Psoas muscle (tissue), 8 donors: Measurements from ENCODE around the gene COL4A4. TPM values are rescaled to one million over a fixed set of nuclear protein-coding genes. Genes with fewer than 3 reads are reported as not detected.

ENCODE experiments used
- ATAC-seq, 4 donors: fragments of 200-7000 bp; cut with Tn5 transposase; one replicate each; pipeline ENCODE4 v1.9.1; 2020; ENCODE audit warnings: moderate library complexity in 3 of 4, mild to moderate bottlenecking in 2 of 4
- DNase-seq, 2 donors: peaks; one replicate each; pipeline ENCODE4 v3.0.0-alpha.2; 2020
- H3K27ac ChIP-seq: fragments of 200-600 bp; one replicate; pipeline ENCODE4 v1.8.0; 2022
- H3K27me3 ChIP-seq, 3 donors: fragments of 200-600 bp in 1 of 3; one replicate each; pipeline versions ENCODE4 v1.6.1 to v1.8.0; 2013 to 2022; ENCODE audit warnings: low read length in 2 of 3, mild to moderate bottlenecking in 2 of 3, moderate library complexity in 1 of 3; ENCODE audit not compliant: insufficient read depth in 3 of 3
- H3K36me3 ChIP-seq, 2 donors: fragments of 200-600 bp in 1 of 2; one replicate each; pipeline versions ENCODE4 v1.6.1 to v1.8.0; 2013 to 2022; ENCODE audit warnings: low read depth in 1 of 2, mild to moderate bottlenecking in 1 of 2, moderate library complexity in 1 of 2; ENCODE audit not compliant: insufficient read depth in 1 of 2
- H3K4me1 ChIP-seq: fragments of 200-600 bp; one replicate; pipeline ENCODE4 v1.8.0; 2022
- H3K4me3 ChIP-seq: fragments of 200-600 bp; one replicate; pipeline ENCODE4 v1.8.0; 2022; ENCODE audit warnings: mild to moderate bottlenecking
- H3K9me3 ChIP-seq: fragments of 200-600 bp; one replicate; pipeline ENCODE4 v1.8.0; 2022
- CTCF ChIP-seq: fragments of 200-600 bp; IDR thresholded peaks from one replicate; pipeline ENCODE4 v1.8.0; 2022; ENCODE audit warnings: antibody characterized with exemption
- WGBS, 3 donors: extraction: QIAGEN DNeasy Blood & Tissue Kit; methylation state at CpG; one replicate each; pipeline versions ENCODE4 v1.1.6 to v1.1.7; 2013; 5-methylcytosine and 5-hydroxymethylcytosine counted together
- intact Hi-C, 2 donors: fragments of 100-400 bp; cut with DNase I; formaldehyde crosslinking; loops; one replicate each; pipeline versions ENCODE4 v1.11.0 to v1.14.2; 2022
- polyA plus RNA-seq, 3 donors: library from polyadenylated mRNA; stranded (reverse); fragments of 200-250 nt; gene quantifications; one replicate each; pipeline ENCODE4 v1.2.3, GENCODE V29; 2013
- total RNA-seq, 4 donors: library from RNA; stranded (reverse); fragmentation: NEBNext Ultra II Directional in 2 of 4; extraction: Animal tissue kit (Norgen Biotek cat#: 25700) in 2 of 4; gene quantifications; one replicate each; pipeline versions ENCODE4 v1.2.1 to v1.2.4, GENCODE V29; 2021 to 2023
- donor health status: healthy with polysubstance abuse.
- donor health status: DM: no; HTN: no; CAD: no; lungs with moderate emphysema.
- donor health status: Bipolar disorder and iron deficiency.
- donor health status: healthy.
- donor health status: DM: yes; HTN: yes; CAD: no.
- donor health status: DM: no; HTN: no; CAD: no.
- donor health status: DM: no; HTN: no; CAD: no.
- donor health status: DM: yes; HTN: yes; CAD: no.

COL4A4 gene
- total and polyA plus RNA-seq, 7 donors: 1.7 to 16.0 (median 4.6) TPM

DNA sequence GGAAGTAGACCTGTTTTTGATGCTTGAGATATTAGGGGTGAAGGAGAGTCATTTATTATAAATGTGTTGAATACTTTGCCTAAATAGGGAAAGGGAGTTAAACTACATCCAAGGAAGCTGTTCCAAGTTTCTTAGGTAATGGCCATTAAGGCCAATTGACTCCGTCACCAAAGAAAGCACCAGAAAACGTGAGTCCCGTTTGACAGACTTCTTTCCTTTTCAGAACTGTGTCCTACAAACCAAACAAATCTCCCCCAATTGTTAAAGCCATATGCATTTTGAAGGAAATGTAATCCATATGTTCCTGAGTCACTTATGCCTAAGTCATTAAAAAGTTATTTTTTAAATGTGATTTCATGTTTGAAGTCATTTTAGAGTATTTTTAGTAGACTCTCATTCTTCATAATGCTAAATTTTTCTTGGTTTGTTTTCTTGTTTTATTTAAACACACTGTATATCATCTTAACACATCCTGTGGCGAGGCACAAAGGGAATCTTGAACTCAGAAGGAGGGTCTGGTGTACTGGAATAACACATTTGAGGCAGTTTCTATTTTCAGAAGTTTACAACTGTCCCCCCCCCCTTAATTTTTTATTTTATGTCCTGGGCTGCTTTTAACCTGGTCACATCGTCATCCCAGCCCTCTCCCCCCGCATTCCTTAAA, 194.5 kb downstream of the COL4A4 start:
- Histone ChIP-seq H3K36me3 (peaks cover 0 to under 1% of the 10 kb centered on the region in 2 donors), H3K4me1 (no peaks in the 10 kb centered on the region), H3K27ac (no peak overlapping the region), H3K4me3 (no peak overlapping the region), H3K27me3 (no peaks in the 10 kb centered on the region), H3K9me3 (peaks cover 7% of the 10 kb centered on the region)
- WGBS, 3 donors: 50 to 62% (median 55%) methylated on average over 6 of the region's 6 CpGs
- DNase-seq: no peak
- intact Hi-C loops: no loop called here
- ATAC-seq: no peak
- TF ChIP-seq CTCF: no peak

- intact Hi-C loops: no loop called here
- no peak overlapping the region for H3K27ac ChIP-seq
- peaks cover 7% of the 10 kb centered on the region for H3K9me3 ChIP-seq
- no peaks in the 10 kb centered on the region for H3K36me3 ChIP-seq
- ATAC-seq: no peak
- WGBS, 3 donors: 98 to 100% (median 100%) methylated on average over 1 of the region's 1 CpG
- no peak for DNase-seq
- no peak overlapping the region for H3K4me3 ChIP-seq
- H3K4me1 ChIP-seq: no peaks in the 10 kb centered on the region
- no peak for TF ChIP-seq CTCF
- H3K27me3 ChIP-seq: no peaks in the 10 kb centered on the region
Measured at GRCh38 chr2:226965376-226965775, 198.6 kb downstream of the COL4A4 start.

- H3K27ac ChIP-seq: no peak overlapping the region
- H3K4me3 ChIP-seq: no peak overlapping the region
- DNase-seq (no peak), ATAC-seq (peak in 2 of 4 donors; percentile 50 to 65)
- WGBS, 3 donors: 47 to 52% (median 47%) methylated on average over 1 of the region's 1 CpG
- TF ChIP-seq CTCF: no peak
- H3K36me3 ChIP-seq: no peaks in the 10 kb centered on the region
- H3K9me3 ChIP-seq: peaks cover 7% of the 10 kb centered on the region
- intact Hi-C loops: no loop called here
- no peaks in the 10 kb centered on the region for H3K4me1 ChIP-seq
- no peaks in the 10 kb centered on the region for H3K27me3 ChIP-seq
Measured at GRCh38 chr2:226963528-226963927, 200.5 kb downstream of the COL4A4 start.

- TF ChIP-seq CTCF: no peak
- 91 to 94% (median 92%) methylated on average over 3 of the region's 3 CpGs for WGBS, 3 donors
- H3K4me1 ChIP-seq: no peaks in the 10 kb centered on the region
- ATAC-seq (no peak), DNase-seq (no peak)
- no peak overlapping the region for H3K27ac ChIP-seq
- no peak overlapping the region for H3K4me3 ChIP-seq
- no peaks in the 10 kb centered on the region for H3K36me3 ChIP-seq
- peaks cover 6% of the 10 kb centered on the region for H3K9me3 ChIP-seq
- intact Hi-C loops: no loop called here
- H3K27me3 ChIP-seq: no peaks in the 10 kb centered on the region
Measured at GRCh38 chr2:226962176-226962773, 201.7 kb downstream of the COL4A4 start.

DNA sequence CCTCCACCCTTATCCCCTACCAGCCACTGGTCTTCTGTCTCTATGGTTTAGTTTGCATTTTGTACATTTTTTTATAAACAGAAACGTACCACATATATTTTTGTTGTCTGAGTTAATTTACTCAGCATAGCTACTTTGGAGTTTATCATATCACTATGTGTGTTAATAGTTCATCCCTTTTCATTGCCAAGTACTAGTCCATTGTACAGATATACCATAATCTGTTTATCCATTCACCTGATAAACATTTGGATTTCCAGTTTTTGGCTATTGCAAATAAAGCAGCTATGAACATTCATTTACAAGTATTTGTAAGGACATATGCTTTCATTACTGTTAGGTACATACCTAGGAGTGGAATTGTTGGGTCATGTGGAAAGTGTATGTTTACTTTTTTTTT, 204.6 kb downstream of the COL4A4 start:
- Histone ChIP-seq H3K27me3 (no peaks in the 10 kb centered on the region), H3K4me3 (no peak overlapping the region), H3K36me3 (no peaks in the 10 kb centered on the region), H3K27ac (no peak overlapping the region), H3K4me1 (no peaks in the 10 kb centered on the region), H3K9me3 (peaks cover 7% of the 10 kb centered on the region)
- ATAC-seq (no peak), DNase-seq (no peak)
- WGBS, 3 donors: 84 to 93% (median 92%) methylated on average over 1 of the region's 1 CpG
- TF ChIP-seq CTCF: no peak
- intact Hi-C loops: no loop called here
